Measurements from ENCODE around the gene ADAMTS16.

Gene ADAMTS16

DNA sequence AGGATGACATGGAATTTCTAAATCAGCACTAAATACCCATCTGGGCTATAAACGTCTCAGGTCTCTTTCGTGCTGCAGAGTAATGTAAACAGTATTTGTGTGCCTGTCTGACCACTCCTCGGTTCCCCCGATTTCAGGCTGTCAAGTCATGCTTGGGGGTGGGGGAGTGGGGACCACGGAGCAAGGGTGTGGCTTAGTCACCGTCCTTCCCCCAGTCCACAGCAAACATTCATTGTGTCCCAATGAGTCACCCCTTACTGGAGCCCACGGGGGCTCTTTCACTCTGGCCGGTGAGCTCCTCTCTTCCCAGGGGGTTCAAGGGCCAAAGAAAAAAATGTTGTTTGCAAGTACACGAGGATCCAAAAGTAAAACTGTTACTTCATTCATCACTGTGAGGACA is 210.0 kb downstream of the ADAMTS16 start:
- no peak for DNase-seq

- no peak for DNase-seq
These were observed 211.3 kb downstream of the ADAMTS16 start for GRCh38 chr5:5351288-5351979.

- no peak for DNase-seq
These were observed 212.5 kb downstream of the ADAMTS16 start for GRCh38 chr5:5352675-5353074.

- DNase-seq: no peak
These were observed 213.6 kb downstream of the ADAMTS16 start for GRCh38 chr5:5353681-5354080.

GRCh38 chr5:5356765-5357164 is 216.6 kb downstream of the ADAMTS16 start:
- no peak for DNase-seq

DNA sequence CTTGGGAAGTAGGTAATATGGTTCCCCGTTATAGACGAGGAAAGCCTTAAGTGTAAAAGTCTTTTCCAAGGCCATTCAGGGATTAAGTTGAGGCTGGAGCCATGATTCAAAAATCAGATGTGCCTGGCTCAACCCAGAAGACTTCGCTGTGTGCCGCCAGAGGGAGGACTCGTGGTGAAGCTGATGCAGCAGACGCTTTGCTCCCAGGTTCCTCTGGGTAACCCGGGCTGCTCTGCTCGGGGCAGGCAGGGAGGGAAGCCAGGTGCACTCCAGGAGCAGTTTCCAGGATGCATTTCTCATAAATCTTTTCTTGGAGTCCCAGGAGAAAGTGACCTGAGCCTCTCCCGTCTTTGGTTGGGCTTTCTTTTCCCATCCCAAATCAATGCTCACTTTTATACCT is 219.5 kb downstream of the ADAMTS16 start:
- DNase-seq: no peak

GRCh38 chr5:5360363-5360940 is 220.3 kb downstream of the ADAMTS16 start:
- no peak for DNase-seq

- DNase-seq: no peak
These were observed 220.9 kb downstream of the ADAMTS16 start for GRCh38 chr5:5360941-5361520.

DNA sequence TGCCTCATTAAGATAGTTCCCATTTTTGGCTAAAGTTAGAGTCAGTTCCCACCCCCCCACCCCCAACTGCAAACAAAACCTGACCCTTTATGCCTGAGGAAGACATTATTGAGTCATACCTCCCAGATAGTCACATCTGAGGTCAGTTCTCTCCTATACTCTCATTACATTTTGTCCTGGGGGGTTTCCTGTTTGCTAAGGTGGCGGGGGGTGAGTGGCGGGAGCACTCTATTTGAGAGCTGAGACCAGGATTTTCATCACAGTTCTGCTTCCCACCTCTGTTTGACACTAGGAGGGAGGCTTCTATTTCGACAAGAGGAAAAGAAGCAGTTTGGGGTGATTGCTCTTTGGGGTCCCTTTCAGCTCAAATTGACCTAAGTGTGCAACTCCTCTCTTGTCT is 222.9 kb downstream of the ADAMTS16 start:
- no peak for DNase-seq

DNA sequence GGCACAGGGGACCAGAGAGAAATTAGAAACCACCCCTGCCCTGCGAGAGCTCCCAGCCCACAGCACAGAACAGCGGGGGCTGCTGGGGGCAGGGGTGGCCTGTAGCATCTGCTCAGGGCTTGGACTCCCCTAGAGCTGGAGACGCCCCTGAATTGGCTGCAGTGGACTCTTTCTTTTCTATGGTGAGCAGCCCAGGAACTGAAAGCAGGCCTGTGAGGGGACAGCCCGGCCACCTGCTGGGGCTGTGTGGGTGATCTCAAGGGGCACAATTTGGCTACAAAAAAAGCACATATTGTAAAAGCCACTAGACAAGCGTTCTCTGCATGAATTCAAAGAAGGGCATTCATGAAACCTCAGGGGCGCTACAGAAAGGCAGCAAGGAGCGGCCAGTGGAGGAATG is 224.8 kb downstream of the ADAMTS16 start:
- DNase-seq: no peak

DNA sequence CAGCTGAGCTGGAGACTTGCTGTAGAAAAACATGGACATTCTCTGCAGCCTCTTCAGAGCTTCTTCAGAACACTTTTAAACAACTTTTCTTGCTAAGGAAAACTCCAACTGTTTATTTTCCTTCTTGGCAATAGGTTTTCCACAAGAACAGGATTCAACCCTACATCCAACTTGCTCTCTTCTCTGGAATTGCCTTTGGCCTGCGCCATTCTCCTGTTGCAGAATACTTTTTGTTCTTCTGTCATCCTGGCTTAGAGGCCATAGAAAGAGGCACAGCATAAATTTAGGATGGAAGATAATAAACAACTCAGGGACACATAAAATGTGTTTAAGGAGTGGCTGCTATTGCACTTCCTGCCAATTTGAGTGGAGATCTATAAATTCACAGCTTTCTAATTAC is 227.6 kb downstream of the ADAMTS16 start:
- no peak for DNase-seq

- no peak for DNase-seq
These were observed 229.0 kb downstream of the ADAMTS16 start for GRCh38 chr5:5369051-5369605.
